Raji (cell line): Measurements from ENCODE around the gene PRR19.

ENCODE experiments used
- POLR2A ChIP-seq: IDR thresholded peaks from 2 replicates; pipeline ENCODE4 v1.6.1; 2011; ENCODE audit warnings: low read depth, low read length, control low read depth; ENCODE audit not compliant: insufficient read depth

The PRR19 gene

GRCh38 chr19:42303101-42303464, 1.2 kb downstream of the PRR19 start:
- no peak for TF ChIP-seq POLR2A

GRCh38 chr19:42303876-42304275, 1.9 kb downstream of the PRR19 start:
- TF ChIP-seq POLR2A, result no peak

- TF ChIP-seq POLR2A, result no peak
Observed at GRCh38 chr19:42306646-42307045, 4.7 kb downstream of the PRR19 start.

GRCh38 chr19:42309686-42310085, 7.8 kb downstream of the PRR19 start:
- TF ChIP-seq POLR2A, result no peak

GRCh38 chr19:42311657-42312056, 9.7 kb downstream of the PRR19 start:
- TF ChIP-seq POLR2A, result no peak

GRCh38 chr19:42312370-42312769, 10.4 kb downstream of the PRR19 start:
- no peak for TF ChIP-seq POLR2A

- TF ChIP-seq POLR2A, result no peak
Observed at GRCh38 chr19:42313096-42313839, 11.3 kb downstream of the PRR19 start, which contains the start of gene TMEM145. Gene TMEM145 (plus strand): TSS chr19:42313309. CDS start chr19:42313377, 68 bp downstream.

GRCh38 chr19:42313840-42314755, 12.2 kb downstream of the PRR19 start:
- no peak for TF ChIP-seq POLR2A

- no peak for TF ChIP-seq POLR2A
Observed at GRCh38 chr19:42315024-42315423, 13.1 kb downstream of the PRR19 start.

- TF ChIP-seq POLR2A, result no peak
Observed at GRCh38 chr19:42316223-42317211, 14.6 kb downstream of the PRR19 start.

- no peak for TF ChIP-seq POLR2A
Observed at GRCh38 chr19:42317535-42317934, 15.6 kb downstream of the PRR19 start.

- TF ChIP-seq POLR2A, result no peak
Observed at GRCh38 chr19:42322305-42322704, 20.4 kb downstream of the PRR19 start.

- TF ChIP-seq POLR2A, result no peak
Observed at GRCh38 chr19:42323473-42323851, 21.5 kb downstream of the PRR19 start.

GRCh38 chr19:42323852-42324654, 22.1 kb downstream of the PRR19 start:
- no peak for TF ChIP-seq POLR2A
